Cardiac muscle cell (in vitro differentiated cells and primary cell): ENCODE measurements around the gene CLIP2. TPM values are rescaled to one million over a fixed set of nuclear protein-coding genes. Genes with fewer than 3 reads are reported as not detected.

Source experiments
- DNase-seq, 2 donors: peaks; one replicate each; pipeline versions ENCODE4 v3.0.0 to v3.0.0-alpha.2; 2010 to 2017; ENCODE audit warnings: low read depth in 1 of 2, low spot score in 1 of 2
- H3K27ac ChIP-seq: fragments of 200-600 bp; sonication (generic); 2 replicates; pipeline ENCODE4 v1.5.1; 2016
- H3K27me3 ChIP-seq: fragments of 200-600 bp; sonication (generic); 2 replicates; pipeline ENCODE4 v1.6.0; 2016; ENCODE audit warnings: control low read depth
- H3K36me3 ChIP-seq: fragments of 200-600 bp; sonication (generic); 2 replicates; pipeline ENCODE4 v1.5.1; 2016; ENCODE audit warnings: control low read depth
- H3K4me1 ChIP-seq: fragments of 200-600 bp; sonication (generic); 2 replicates; pipeline ENCODE4 v1.8.1; 2017; ENCODE audit warnings: low read depth, mild to moderate bottlenecking, mixed run types
- H3K4me3 ChIP-seq: fragments of 200-600 bp; sonication (generic); 2 replicates; pipeline ENCODE4 v1.5.1; 2016; ENCODE audit warnings: mild to moderate bottlenecking
- H3K9me3 ChIP-seq: fragments of 200-600 bp; sonication (generic); 2 replicates; pipeline ENCODE4 v1.5.1; 2017; ENCODE audit warnings: low read depth, mild to moderate bottlenecking, control low read depth
- polyA plus RNA-seq: library from polyadenylated mRNA; unstranded; fragments of >200 nt; fragmentation: Nextera tagmentation; extraction: Ambion mirVana; gene quantifications from 2 replicates; pipeline ENCODE4 v1.2.1, GENCODE V29; 2016
- total RNA-seq: library from RNA; depleted of rRNA; stranded (reverse); fragments of >200 nt; gene quantifications from 2 replicates; pipeline ENCODE4 v1.2.3, GENCODE V29; 2016
- TF ChIP-seq, protein P1 (sequence below): IDR thresholded peaks from 2 replicates; pipeline ENCODE4 v1.5.1; 2012; ENCODE audit warnings: low read depth, mild to moderate bottlenecking, low read length

The CLIP2 gene
- total and polyA plus RNA-seq, 2 experiments from 2014 or later = 11.1 to 20.0 TPM

DNA sequence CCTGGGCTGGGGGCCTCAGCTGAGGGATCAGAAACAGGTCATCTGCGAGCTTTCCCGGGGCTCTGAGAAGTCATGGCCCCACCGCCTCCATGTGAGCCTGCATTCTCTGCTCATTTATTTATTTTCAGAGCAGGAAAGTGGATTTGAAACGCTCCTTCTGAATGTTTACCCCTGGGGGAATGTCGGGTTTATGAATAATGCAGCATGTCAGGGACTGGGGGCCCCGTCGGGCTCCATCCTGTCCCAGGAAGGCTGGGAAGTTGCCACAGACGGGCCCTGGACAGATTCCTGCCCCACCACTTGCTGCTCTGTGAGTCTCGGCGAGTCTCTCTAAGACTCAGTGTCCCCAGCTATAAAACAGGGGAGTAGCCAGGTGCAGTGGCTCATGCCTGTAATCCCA lies 152.6 kb downstream of the CLIP2 start:
- no peak for DNase-seq
- Histone ChIP-seq H3K36me3 (no peaks in the 10 kb centered on the region), H3K27me3 (no peaks in the 10 kb centered on the region), H3K27ac (no peak overlapping the region), H3K4me3 (no peak overlapping the region), H3K4me1 (no peaks in the 10 kb centered on the region), H3K9me3 (no peaks in the 10 kb centered on the region)
- TF ChIP-seq, protein P1, sequence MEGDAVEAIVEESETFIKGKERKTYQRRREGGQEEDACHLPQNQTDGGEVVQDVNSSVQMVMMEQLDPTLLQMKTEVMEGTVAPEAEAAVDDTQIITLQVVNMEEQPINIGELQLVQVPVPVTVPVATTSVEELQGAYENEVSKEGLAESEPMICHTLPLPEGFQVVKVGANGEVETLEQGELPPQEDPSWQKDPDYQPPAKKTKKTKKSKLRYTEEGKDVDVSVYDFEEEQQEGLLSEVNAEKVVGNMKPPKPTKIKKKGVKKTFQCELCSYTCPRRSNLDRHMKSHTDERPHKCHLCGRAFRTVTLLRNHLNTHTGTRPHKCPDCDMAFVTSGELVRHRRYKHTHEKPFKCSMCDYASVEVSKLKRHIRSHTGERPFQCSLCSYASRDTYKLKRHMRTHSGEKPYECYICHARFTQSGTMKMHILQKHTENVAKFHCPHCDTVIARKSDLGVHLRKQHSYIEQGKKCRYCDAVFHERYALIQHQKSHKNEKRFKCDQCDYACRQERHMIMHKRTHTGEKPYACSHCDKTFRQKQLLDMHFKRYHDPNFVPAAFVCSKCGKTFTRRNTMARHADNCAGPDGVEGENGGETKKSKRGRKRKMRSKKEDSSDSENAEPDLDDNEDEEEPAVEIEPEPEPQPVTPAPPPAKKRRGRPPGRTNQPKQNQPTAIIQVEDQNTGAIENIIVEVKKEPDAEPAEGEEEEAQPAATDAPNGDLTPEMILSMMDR = no peak

DNA sequence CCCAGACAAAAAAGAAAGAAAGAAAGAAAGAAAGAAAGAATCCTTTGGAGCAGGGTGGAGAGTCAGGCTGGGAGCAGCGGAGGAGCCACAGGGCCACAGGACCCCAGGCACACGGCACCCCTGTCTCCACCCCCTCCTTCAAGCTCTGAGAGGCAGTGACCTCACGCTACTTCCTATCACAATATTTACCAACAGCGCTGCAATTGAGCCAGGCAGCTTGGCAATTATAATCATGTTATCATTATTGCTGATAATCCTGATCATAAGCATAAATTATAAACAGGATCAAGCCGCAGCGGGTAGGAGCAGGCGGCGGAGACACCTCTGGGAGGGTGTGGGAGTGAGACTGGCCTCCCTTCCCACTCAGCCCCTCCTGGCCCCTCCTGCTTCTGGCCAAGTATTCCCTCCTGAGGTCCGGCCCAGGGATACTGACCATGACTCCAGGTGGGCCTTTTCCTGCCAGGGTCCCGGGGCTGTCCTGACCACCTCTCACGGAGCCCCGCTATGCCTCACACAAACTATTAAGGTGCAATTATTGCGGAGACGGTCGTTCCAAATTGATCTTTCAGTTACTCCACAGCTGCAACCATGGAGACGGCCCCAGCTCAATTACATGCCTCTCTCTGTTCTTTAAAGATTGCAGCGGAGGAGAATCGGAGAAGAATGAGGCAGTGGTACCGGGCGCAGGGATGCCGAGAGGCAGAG lies 154.5 kb downstream of the CLIP2 start:
- no peak overlapping the region for H3K4me3 ChIP-seq
- H3K36me3 ChIP-seq = no peaks in the 10 kb centered on the region
- H3K9me3 ChIP-seq = no peaks in the 10 kb centered on the region
- no peaks in the 10 kb centered on the region for H3K27me3 ChIP-seq
- TF ChIP-seq, protein P1 = no peak
- H3K27ac ChIP-seq = no peak overlapping the region
- H3K4me1 ChIP-seq = no peaks in the 10 kb centered on the region
- DNase-seq = no peak

DNA sequence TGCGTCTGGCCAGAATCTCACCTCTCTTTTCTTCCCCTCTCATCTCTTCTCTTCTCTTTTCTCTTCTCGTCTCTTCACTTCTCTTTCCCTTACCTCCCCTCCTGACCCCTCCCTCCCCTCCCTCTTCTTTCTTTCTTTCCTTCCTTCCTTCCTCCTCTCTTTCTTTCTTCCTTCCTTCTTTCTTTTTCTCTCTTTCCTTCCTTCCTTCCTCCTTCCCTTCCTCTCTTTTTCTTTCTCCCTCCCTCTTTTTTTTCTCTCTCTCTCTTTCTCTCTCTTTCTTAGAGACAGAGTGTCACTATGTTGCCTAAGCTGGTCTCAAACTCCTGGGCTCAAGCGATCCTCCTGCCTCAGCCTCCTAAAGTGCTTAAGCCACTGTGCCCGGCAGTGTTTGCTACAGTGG lies 159.9 kb downstream of the CLIP2 start:
- H3K9me3 ChIP-seq = no peaks in the 10 kb centered on the region
- TF ChIP-seq, protein P1 = no peak

DNA sequence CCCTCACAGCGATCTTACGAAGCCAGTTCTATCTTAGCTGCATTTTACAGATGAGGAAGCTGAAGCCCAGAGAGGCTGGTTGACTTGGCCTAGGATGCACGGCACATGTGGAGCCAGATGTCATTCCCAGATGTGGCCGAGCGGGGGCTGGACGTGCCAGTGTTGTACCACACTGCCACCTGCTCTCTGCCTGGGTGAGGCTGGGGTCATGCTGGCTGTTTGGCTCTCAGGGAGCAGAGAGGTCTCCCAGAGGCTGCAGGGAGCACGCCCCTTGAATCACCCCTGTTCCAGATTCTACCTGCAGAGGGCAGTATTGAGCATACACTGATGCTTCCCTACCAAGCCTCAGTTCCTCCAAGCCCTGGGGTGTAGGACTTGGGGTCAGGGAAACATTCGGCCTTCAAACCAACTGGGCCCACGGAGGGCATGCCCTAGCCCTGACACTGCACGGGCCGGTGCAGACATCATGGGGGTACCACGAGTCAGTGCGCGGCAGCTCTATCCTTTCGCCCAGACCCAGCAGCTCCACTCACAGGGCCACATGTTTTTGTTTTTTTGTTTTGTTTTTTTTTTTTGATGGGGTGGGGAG lies 160.7 kb downstream of the CLIP2 start:
- H3K4me1 ChIP-seq = peaks cover under 1% of the 10 kb centered on the region
- H3K36me3 ChIP-seq = no peaks in the 10 kb centered on the region
- H3K27ac ChIP-seq = no peak overlapping the region
- peak; percentile 64 to 69 for DNase-seq
- no peaks in the 10 kb centered on the region for H3K9me3 ChIP-seq
- TF ChIP-seq, protein P1 = peak; percentile 88
- no peak overlapping the region for H3K4me3 ChIP-seq
- no peaks in the 10 kb centered on the region for H3K27me3 ChIP-seq

More for the DNA sequence above, 159.9 kb downstream of the CLIP2 start:
- Histone ChIP-seq H3K36me3 (no peaks in the 10 kb centered on the region), H3K4me1 (no peaks in the 10 kb centered on the region), H3K27me3 (no peaks in the 10 kb centered on the region), H3K4me3 (no peak overlapping the region), H3K27ac (no peak overlapping the region)
- no peak for DNase-seq

DNA sequence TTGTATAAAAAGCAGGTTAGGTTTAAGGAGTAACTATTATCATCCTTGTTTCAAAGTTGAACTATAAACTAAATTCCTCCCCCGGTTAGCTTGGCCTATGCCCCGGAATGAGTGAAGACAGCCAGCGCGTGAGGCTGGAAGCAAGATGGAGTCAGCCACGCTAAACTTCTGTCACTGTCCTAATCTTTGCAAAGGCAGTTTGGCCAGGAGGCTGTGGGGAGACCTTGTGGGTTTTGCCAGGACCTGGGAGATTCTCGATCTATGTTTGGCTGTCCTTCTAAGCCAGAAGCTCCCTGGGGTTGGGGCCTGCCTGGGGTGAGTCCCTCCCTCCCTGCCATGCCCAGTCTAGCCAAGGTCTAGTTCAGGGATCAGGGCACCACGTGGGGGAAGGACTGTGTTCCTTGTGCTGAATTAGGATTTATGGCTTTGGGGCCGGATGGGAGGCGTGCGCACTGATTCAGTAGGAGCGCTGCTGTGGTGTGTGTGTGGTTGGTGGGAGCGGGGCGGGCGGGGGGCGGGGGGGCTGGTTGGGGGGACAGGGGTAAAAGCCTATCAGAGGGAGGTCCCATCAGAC lies 163.6 kb downstream of the CLIP2 start:
- Histone ChIP-seq H3K36me3 (no peaks in the 10 kb centered on the region), H3K27me3 (no peaks in the 10 kb centered on the region), H3K4me1 (peaks cover 12% of the 10 kb centered on the region), H3K27ac (peak overlapping the region; percentile 2), H3K9me3 (no peaks in the 10 kb centered on the region), H3K4me3 (no peak overlapping the region)
- DNase-seq = peak in 1 of 2 donors; percentile 36
- TF ChIP-seq, protein P1 = no peak
